Sigmoid colon (tissue), 7 donors: ENCODE results near the gene PDE1C. TPM values are rescaled to one million over a fixed set of nuclear protein-coding genes. Genes with fewer than 3 reads are reported as not detected.

Experiments used
- DNase-seq: peaks from one replicate; pipeline ENCODE4 v3.0.0-alpha.2; 2019
- H3K27ac ChIP-seq, 4 donors: fragments of 200-600 bp; sonication (generic); one replicate each; pipeline ENCODE4 v1.5.1; 2016 to 2019; ENCODE audit warnings: mild to moderate bottlenecking in 1 of 4
- H3K27me3 ChIP-seq, 3 donors: fragments of 200-600 bp; sonication (generic); one replicate each; pipeline ENCODE4 v1.5.1; 2019; ENCODE audit warnings: mild to moderate bottlenecking in 1 of 3
- H3K36me3 ChIP-seq, 4 donors: fragments of 200-600 bp; sonication (generic); one replicate each; pipeline ENCODE4 v1.5.1; 2016 to 2019
- H3K4me1 ChIP-seq, 4 donors: fragments of 200-600 bp; sonication (generic); one replicate each; pipeline ENCODE4 v1.5.1; 2017 to 2019
- H3K4me3 ChIP-seq, 4 donors: fragments of 200-600 bp; sonication (generic); one replicate each; pipeline ENCODE4 v1.5.1; 2017 to 2019; ENCODE audit warnings: mild to moderate bottlenecking in 2 of 4, moderate library complexity in 1 of 4
- H3K9me3 ChIP-seq, 4 donors: fragments of 200-600 bp in 3 of 4; sonication (generic) in 3 of 4; one replicate each; pipeline versions ENCODE4 v1.5.1 to v1.6.1; 2013 to 2019
- CTCF ChIP-seq, 4 experiments: fragments of 450-650 bp in 3 of 4; fragments of 200-600 bp in 1 of 4; IDR thresholded peaks; one replicate each; pipeline ENCODE4 v1.5.1; 2016 to 2019; ENCODE audit warnings: antibody characterized with exemption in 4 of 4, mild to moderate bottlenecking in 3 of 4, moderate library complexity in 2 of 4
- EP300 ChIP-seq, 4 donors: sonication (generic); formaldehyde crosslinking; IDR thresholded peaks; one replicate each; pipeline ENCODE4 v1.6.1; 2017; ENCODE audit warnings: antibody characterized with exemption in 4 of 4
- POLR2A ChIP-seq, 2 donors: fragments of 450-650 bp; IDR thresholded peaks; one replicate each; pipeline ENCODE4 v1.6.1; 2016; ENCODE audit warnings: antibody characterized with exemption in 2 of 2, mild to moderate bottlenecking in 2 of 2, moderate library complexity in 2 of 2
- POLR2AphosphoS5 ChIP-seq, 4 donors: sonication (generic); formaldehyde crosslinking; IDR thresholded peaks; one replicate each; pipeline ENCODE4 v1.6.1; 2017; ENCODE audit warnings: antibody characterized with exemption in 4 of 4
- WGBS, 2 donors: extraction: QIAGEN DNeasy Blood & Tissue Kit; methylation state at CpG; one replicate each; pipeline ENCODE4 v1.1.7; 2013; 5-methylcytosine and 5-hydroxymethylcytosine counted together
- intact Hi-C: fragments of 100-400 bp; cut with DNase I; formaldehyde crosslinking; loops from one replicate; pipeline ENCODE4 v1.15.1; 2023
- polyA plus RNA-seq, 3 donors: library from polyadenylated mRNA; stranded (reverse); fragments of 200-250 nt; gene quantifications; one replicate each; pipeline ENCODE4 v1.2.3, GENCODE V29; 2013
- total RNA-seq, 4 donors: library from RNA; depleted of rRNA; stranded (reverse); fragments of >200 nt; gene quantifications; one replicate each; pipeline ENCODE4 v1.1.0, GENCODE V29; 2016
- donor health status: healthy with polysubstance abuse.
- donor health status: Bipolar disorder and iron deficiency.
- donor health status: healthy.

The PDE1C gene
- total and polyA plus RNA-seq, 7 donors: under 0.01 to 19.4 (median 5.9) TPM

GRCh38 chr7:32053204-32053603 lies 17.0 kb downstream of the PDE1C start:
- no peak for TF ChIP-seq POLR2A (IDR thresholded peaks at IDR 0.05)
- no peak for TF ChIP-seq EP300 (IDR thresholded peaks at IDR 0.05)
- no peak for TF ChIP-seq CTCF (IDR thresholded peaks at IDR 0.05)
- TF ChIP-seq POLR2AphosphoS5 (IDR thresholded peaks at IDR 0.05): no peak
- H3K27ac ChIP-seq: no peak overlapping the region
- H3K4me3 ChIP-seq: no peak overlapping the region
- no peaks in the 10 kb centered on the region for H3K27me3 ChIP-seq
- intact Hi-C loops: no loop called here
- 92 to 93% methylated on average over 3 of the region's 3 CpGs for WGBS, 2 donors
- no peaks in the 10 kb centered on the region for H3K9me3 ChIP-seq
- DNase-seq: no peak
- H3K36me3 ChIP-seq: no peaks in the 10 kb centered on the region
- H3K4me1 ChIP-seq: peaks cover 0 to 32% (median 8%) of the 10 kb centered on the region in 4 donors

- WGBS, 2 donors: 89 to 91% methylated on average over 5 of the region's 5 CpGs
- TF ChIP-seq CTCF (IDR thresholded peaks at IDR 0.05) (no peak), EP300 (IDR thresholded peaks at IDR 0.05) (no peak), POLR2AphosphoS5 (IDR thresholded peaks at IDR 0.05) (no peak), POLR2A (IDR thresholded peaks at IDR 0.05) (no peak)
- Histone ChIP-seq H3K9me3 (no peaks in the 10 kb centered on the region), H3K27me3 (no peaks in the 10 kb centered on the region), H3K4me3 (no peak overlapping the region), H3K4me1 (peaks cover 0 to 23% (median 14%) of the 10 kb centered on the region in 4 donors), H3K27ac (no peak overlapping the region), H3K36me3 (no peaks in the 10 kb centered on the region)
- intact Hi-C loops: no loop called here
- DNase-seq: no peak
Observed at GRCh38 chr7:32051128-32051527, 19.1 kb downstream of the PDE1C start.

GRCh38 chr7:32049599-32049998 lies 20.6 kb downstream of the PDE1C start:
- Histone ChIP-seq H3K4me1 (peaks cover 0 to 23% (median 14%) of the 10 kb centered on the region in 4 donors), H3K4me3 (no peak overlapping the region), H3K36me3 (no peaks in the 10 kb centered on the region), H3K27me3 (no peaks in the 10 kb centered on the region), H3K27ac (no peak overlapping the region), H3K9me3 (no peaks in the 10 kb centered on the region)
- 63 to 84% methylated on average over 3 of the region's 3 CpGs for WGBS, 2 donors
- TF ChIP-seq POLR2AphosphoS5 (IDR thresholded peaks at IDR 0.05) (no peak), POLR2A (IDR thresholded peaks at IDR 0.05) (no peak), CTCF (IDR thresholded peaks at IDR 0.05) (no peak), EP300 (IDR thresholded peaks at IDR 0.05) (no peak)
- intact Hi-C loops: no loop called here
- DNase-seq: no peak

- DNase-seq: no peak
- intact Hi-C loops: no loop called here
- H3K9me3 ChIP-seq: no peaks in the 10 kb centered on the region
- no peak overlapping the region for H3K4me3 ChIP-seq
- no peak for TF ChIP-seq POLR2AphosphoS5 (IDR thresholded peaks at IDR 0.05)
- TF ChIP-seq POLR2A (IDR thresholded peaks at IDR 0.05): no peak
- no peak for TF ChIP-seq CTCF (IDR thresholded peaks at IDR 0.05)
- TF ChIP-seq EP300 (IDR thresholded peaks at IDR 0.05): no peak
- no peaks in the 10 kb centered on the region for H3K36me3 ChIP-seq
- H3K27ac ChIP-seq: peak overlapping the region in 1 of 4 donors; percentile 32
- 20 to 35% methylated on average over 3 of the region's 3 CpGs for WGBS, 2 donors
- H3K27me3 ChIP-seq: no peaks in the 10 kb centered on the region
- peaks cover 0 to 23% (median 14%) of the 10 kb centered on the region in 4 donors for H3K4me1 ChIP-seq
Observed at GRCh38 chr7:32048970-32049491, 21.2 kb downstream of the PDE1C start.

- peaks cover 0 to 23% (median 14%) of the 10 kb centered on the region in 4 donors for H3K4me1 ChIP-seq
- no peak overlapping the region for H3K27ac ChIP-seq
- H3K4me3 ChIP-seq: no peak overlapping the region
- H3K27me3 ChIP-seq: no peaks in the 10 kb centered on the region
- H3K36me3 ChIP-seq: no peaks in the 10 kb centered on the region
- intact Hi-C loops: no loop called here
- no peak for DNase-seq
- no peak for TF ChIP-seq POLR2A (IDR thresholded peaks at IDR 0.05)
- no peak for TF ChIP-seq POLR2AphosphoS5 (IDR thresholded peaks at IDR 0.05)
- no peak for TF ChIP-seq EP300 (IDR thresholded peaks at IDR 0.05)
- TF ChIP-seq CTCF (IDR thresholded peaks at IDR 0.05): no peak
- H3K9me3 ChIP-seq: no peaks in the 10 kb centered on the region
Observed at GRCh38 chr7:32047801-32048200, 22.4 kb downstream of the PDE1C start.
